ENCODE results near the gene HOXD4.

Gene HOXD4

DNA sequence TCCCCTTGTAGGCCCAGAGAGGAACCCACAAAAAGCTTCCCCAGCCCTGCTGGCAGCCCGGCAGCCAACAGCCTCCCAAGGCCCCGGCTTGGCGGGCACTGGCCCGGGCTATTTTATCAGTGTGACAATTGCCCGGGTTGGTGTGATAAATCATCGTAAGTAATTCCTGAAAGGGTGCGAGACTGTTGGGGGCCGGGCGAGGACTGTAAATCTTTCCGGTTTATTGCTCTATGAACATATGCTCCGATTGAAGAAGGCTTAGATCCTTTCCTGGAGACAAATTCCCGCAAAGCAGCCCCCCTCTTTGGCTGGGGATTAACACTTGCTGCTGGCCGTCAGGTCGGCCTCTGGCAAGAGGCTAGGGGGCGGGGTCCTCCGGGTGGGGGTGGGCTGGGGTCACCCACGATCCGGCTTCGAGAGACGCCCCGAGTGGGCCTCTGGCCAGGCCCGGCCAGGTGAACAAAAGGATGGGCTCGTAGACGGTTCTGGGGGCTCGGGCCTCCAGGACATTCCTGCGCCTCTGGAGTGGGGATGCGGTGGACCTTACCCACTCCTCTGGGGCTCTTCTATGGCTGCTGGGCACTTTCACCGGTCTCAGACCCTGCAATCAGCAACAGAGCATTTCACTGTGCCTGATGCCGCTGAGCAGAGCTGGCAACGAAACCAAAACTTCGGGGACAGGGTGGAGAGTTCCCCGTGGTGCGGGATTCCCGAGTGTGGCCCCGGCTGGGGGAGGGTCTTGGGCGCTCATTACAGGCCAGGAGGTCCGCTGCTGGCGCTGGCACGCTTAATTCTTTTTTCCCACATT is 7.7 kb downstream of the HOXD4 start:
- DNase-seq, result no peak

- no peak for DNase-seq
These were observed 8.4 kb downstream of the HOXD4 start for GRCh38 chr2:176159663-176160250.

GRCh38 chr2:176160251-176160985 is 9.1 kb downstream of the HOXD4 start:
- no peak for DNase-seq

- no peak for DNase-seq
These were observed 9.9 kb downstream of the HOXD4 start for GRCh38 chr2:176160986-176161824.

DNA sequence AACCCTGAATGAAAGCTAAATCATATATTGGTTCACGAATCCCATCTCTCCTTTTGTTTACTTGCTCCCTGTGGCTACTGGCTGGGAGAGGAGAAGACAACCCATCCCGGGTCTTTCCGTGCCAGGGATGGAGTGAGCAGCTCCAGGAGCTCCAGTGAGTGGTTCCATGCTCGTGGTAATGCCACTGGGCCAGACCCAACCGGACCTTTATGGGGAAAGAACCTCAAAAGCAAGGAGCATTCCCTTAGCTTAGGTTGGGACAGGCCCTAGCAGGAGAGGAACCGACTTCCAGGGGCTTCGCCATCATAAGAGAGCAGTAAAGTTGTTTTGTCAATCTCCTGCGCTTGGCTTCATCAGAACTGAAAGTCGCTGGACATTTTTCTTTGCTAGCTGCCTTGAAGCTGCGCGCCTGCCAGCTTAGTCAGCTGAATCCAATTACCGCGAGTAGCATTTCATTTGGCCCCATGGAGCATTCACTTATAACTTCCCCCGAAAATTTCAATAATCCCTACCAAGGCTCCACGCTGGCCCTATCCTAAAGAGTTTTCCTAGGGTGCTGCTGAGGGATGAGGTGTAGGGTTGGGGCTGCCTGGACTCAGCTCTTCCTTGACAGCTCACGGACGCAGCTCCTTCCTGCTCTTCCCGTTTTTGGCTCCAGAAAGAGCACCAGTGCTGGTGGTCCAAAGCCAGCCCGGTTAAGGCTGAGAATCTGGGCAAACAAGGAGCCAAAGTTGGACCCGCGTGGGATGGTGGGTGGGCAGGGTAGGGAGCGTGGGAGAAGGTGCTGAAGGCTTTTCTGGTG is 10.7 kb downstream of the HOXD4 start:
- no peak for DNase-seq

DNA sequence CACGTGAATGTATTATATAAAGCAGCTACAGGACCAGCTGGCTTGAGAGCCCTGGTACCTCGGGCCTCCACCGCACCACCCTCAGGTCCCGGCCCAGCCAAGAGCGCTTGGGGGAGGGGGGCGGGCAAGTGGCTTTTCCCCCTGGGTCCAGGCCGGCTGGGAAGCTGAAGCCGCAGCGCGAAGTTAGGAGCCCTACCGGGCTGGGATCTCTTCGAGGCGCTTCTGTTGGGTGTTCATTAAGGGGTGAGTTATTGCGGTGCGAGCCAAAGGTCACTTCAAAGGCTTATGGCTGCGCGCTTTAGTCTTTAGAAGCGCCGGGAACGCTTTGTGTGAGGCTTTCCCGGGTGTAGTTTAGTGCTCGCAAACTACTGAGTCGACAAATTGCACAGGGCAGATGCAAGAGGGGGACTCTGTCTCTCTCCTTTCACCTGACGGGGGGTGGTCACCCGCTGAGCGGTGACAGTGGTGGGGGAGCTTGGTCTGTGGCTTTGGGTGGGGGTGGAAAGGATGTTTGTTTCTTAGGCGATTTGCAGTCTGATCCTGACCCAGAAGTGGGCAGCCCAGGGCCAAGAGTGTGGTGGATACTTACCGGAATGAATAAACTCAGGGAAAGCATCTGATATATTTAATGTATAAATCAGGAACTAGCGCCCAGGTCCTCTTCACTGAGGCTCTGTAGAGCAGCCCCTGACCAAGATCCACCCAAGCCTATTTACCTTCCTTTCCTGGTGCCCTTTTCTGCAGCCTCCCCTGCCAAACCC is 11.7 kb downstream of the HOXD4 start:
- DNase-seq, result no peak

DNA sequence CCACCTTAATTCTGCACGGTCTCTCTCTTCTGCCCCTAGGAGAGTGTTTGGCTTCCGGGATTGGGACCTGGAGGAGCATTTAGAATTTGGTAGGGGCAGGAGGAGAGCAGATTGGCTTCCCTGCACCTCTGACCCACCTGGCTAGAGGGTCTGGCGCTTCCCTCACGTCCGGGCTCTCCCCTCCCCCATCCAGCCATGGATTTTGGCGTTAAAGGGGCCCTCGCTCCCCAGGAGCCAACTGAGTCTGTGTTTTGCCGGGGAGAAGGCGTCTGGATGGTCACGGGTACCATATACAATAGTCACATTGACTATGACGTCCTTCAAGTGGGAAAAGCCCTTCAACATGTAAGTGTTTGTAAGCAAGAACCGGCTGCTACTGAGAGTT is 12.3 kb downstream of the HOXD4 start:
- no peak for DNase-seq

DNA sequence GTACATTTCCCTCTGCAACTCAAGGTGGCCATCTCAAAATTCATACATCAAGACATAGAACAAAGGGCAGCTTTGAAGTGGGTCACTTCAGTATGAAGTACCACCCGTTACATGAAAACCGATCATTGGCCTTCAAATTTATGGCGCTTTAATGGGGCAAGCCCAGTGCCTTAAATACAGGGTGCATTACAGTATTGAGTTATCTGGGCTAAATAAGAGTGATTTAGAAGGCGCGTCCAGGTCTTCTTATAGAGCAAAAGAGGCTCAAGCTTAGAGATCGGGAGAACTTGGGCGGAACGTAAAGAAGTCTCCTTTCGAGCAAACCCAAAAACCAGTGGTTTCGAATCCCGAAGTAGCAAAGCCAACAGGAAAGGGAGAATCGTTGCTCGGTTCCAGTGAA is 12.9 kb downstream of the HOXD4 start:
- DNase-seq, result no peak

GRCh38 chr2:176164611-176165369 is 13.4 kb downstream of the HOXD4 start:
- no peak for DNase-seq

- no peak for DNase-seq
These were observed 14.2 kb downstream of the HOXD4 start for GRCh38 chr2:176165370-176166050.

DNA sequence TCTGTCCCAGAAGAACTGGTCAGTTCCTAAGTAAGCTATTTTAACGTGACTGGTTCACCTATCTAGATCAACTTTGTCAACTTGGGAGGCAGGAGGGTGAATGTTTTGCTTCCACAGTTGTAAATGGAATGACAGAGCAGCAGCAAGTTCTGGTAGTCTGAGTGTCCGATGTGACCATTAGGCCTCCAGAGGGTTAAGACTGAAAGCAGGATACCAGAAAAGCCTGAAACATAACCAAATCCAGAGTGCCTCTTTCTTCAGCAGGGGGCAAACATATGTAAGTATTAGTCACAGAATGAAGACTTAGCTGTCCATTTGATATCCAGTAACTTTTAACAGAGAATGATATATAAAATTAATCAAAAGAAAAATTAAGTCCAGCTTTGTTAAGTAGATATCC is 14.9 kb downstream of the HOXD4 start:
- DNase-seq, result no peak

- no peak for DNase-seq
These were observed 16.0 kb downstream of the HOXD4 start for GRCh38 chr2:176167398-176167797.

GRCh38 chr2:176169181-176169580 is 17.8 kb downstream of the HOXD4 start:
- DNase-seq, result no peak

DNA sequence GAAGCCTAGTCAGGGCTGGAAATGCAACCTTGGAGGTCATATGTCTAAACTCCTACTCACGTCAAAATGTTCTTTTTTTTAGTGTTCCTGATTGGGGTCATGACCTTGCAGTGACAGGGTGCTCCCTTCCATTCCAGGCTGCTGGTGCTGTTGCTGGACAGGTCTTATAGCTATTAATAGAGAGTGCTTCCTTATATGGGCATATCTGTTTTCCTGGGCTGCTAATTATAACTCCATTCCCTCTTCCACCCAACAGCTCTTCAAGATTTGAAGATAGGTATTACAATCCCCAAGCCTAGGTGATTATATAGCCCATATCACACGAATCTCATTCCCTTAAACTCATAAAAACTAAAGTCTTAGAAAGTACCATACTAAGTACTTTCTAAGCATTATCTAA is 18.4 kb downstream of the HOXD4 start:
- DNase-seq, result no peak

- no peak for DNase-seq
These were observed 19.4 kb downstream of the HOXD4 start for GRCh38 chr2:176170602-176171305.

- DNase-seq, result no peak
These were observed 20.1 kb downstream of the HOXD4 start for GRCh38 chr2:176171351-176172006.

GRCh38 chr2:176172007-176172894 is 20.9 kb downstream of the HOXD4 start:
- no peak for DNase-seq
